ENCODE measurements around the gene PRUNE2.

The PRUNE2 gene

DNA sequence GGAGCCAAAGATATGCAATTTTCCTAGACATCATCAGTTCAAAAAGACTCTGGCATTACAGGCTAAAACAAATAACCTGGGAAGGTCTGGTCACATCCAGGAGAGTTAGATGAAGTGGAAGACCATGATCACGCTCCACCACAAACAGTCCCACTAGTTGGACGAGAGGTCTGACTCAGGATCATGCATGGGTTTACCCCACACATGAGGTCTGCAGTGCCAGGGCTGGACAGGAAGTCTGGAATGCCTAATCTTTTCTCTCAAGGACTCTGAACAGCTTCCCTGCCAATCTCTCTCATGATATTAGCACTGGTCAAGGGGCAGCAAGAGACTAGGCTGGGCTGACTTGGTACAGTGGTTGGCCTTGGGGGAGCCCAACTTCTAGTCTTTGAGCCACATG lies 7.1 kb downstream of the PRUNE2 start:
- no peak for DNase-seq (ENCODE audit: low spot score)

DNA sequence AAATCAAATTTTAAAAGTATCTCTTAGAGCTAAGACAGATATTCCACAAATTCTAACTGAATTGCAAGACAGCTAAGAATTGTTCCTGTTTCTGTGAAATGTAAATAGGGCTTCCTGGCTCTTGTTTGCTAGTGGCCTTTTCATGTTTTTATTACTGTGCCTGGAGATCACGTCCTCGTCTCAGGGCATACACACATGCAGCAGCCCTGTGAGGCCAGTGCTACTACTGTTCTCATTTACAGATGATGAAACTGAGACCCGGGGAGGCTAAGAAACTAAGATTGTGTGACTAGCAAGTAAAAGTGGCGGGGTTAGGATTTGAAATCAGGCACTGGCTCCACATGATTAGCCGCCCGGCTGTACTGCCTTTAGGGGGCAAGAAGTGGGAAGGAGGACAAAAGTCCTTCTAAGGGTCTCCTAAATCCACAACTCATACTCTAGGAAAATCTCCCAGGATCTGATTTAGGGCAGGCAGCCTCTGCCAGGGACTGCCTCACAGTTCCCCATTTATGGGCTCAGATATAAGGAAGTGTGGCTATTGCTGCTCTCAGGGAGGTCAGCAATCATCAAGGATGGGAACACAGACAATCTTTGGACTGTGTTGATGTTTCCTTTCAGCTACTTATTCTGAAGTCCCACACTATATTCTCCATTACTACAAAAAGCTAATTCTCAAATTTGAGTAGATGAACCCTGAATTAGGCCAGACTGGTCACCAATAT lies 7.9 kb downstream of the PRUNE2 start:
- no peak for DNase-seq (ENCODE audit: low spot score)

DNA sequence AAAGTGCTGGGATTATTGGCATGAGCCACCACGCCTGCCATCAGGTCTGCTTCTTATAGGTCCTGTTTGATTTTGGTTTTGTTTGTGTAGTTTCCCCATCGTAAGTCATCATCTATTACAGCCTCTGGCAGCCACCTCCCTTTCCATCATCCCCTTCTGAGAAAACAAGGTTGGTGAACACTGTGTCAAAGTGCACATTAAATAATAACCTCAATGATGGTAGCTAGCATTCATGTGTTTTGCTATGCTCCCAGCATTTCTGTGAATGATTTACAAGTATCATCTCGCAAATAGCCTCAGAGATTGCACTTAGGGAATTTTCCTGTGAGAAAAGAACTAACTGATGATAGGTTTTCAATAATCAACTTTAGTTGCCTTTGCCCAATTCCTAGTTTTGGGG lies 9.9 kb downstream of the PRUNE2 start:
- no peak for DNase-seq (ENCODE audit: low spot score)

DNA sequence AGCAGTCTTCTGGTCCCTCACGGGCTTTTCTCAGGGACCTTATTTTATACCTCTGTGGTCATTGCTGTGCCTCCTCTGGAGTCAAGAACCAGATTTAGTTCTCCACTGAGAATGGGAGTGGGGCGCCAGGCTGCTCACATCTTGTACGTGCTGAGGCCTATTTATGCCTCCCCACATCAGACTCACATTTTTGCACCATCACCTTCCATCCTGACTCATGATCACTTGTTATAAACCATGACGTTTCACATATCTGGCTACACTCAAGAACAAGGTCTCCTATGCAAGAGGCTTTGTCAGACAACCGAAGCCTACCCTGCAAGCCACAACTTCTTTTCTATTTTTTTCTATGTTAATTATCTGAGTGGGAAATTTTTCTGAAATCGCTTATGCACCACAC lies 10.7 kb downstream of the PRUNE2 start:
- DNase-seq (ENCODE audit: low spot score): no peak

DNA sequence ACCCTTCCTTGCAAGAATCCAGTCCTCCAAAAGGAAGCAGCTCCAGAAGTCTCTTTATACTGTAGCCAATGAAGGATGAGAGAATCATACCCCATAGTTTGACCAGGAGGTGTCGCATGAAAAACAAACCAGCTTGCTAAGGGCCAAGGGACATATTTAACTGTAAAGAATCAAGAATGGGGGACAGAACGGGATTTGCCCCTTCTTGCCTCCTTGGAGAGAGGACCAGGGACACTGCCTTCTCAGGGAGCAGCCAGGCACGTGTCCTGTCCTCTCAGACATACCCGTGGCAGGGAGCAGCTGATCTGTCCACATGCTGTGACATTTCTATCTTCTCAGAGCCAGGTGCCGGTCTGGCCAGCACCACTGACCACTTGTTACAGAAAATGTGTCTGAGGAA lies 11.7 kb downstream of the PRUNE2 start:
- peak; percentile 44 for DNase-seq (ENCODE audit: low spot score)

DNA sequence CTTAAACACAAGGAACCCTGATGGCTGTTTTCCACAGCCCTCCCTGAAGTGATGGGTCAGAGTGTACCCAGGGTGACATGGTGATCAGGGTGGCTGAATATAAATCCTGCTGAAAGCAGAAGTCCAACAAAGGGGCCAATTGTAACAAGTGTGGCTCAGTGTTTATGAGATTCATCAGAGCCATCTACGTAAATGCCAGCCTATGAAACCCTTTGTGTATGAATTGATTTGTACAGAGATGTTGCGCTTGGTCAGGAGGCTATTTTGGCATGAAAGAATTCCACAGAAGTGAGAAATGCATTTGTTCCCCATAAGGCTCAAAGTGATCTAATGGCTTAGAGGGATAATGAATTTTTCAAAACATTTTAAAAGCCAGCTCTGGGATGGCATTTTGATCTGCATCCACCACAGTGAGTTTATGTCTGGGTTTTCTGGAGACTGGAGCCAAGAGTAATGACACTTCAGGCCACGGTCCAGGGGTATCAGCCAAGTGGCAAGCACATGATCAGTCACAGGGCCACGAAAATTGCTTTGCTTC lies 12.4 kb downstream of the PRUNE2 start:
- peak; percentile 42 for DNase-seq (ENCODE audit: low spot score)

DNA sequence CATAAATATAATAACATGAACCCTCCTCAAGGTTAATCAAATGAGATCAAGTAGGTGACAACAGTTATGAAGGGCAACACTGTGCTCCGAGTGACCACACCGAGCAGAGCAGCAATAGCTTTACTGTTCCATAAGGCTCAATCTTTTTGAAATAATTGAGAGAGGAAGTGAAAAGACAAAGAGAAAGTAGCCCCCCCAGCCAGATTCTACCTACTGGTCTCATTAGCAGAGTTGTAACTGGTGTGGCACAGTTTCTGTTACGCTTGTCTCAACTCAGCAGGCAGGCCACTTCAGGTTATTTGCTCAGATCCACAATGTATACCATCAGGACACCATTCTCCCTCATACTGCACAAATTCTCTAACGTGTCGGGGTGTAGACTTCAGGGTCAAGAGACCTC lies 14.0 kb downstream of the PRUNE2 start:
- no peak for DNase-seq (ENCODE audit: low spot score)

DNA sequence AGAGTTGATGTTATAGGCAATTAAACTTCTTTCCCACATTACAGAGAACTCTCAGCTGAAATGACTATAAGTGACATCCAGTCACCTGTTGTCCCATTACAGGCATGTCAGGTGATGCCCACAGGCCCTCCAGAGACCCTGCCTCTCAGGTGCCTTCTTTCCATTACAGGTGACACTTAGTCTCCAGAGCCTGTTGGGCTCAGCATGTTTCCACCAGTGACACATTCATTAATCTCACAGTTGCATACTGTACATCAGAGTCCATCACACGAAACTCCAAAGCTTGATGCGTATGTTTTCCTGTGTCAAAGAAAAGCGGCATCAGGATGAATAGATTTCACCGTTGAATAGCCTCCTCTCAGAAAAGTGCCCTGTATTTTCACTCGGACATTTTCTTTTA lies 14.6 kb downstream of the PRUNE2 start:
- no peak for DNase-seq (ENCODE audit: low spot score)

DNA sequence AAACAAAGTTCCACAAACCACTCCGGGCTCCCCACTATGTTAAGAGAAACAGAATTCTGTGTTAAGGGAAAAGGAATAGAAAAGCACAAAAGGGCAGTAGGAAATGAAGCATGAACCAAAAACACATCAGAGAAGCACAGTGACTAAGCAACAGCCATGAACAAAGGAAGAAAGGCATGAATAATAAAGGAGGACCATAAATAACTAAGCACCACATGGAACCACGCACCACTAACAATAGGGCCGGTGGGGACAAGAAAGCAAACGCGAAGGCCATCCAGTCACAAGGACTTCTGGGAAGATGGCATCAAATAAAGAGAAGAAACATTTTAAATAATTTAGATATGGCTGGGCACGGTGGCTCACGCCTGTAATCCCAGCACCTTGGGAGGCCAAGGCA lies 18.0 kb downstream of the PRUNE2 start:
- no peak for DNase-seq (ENCODE audit: low spot score)

DNA sequence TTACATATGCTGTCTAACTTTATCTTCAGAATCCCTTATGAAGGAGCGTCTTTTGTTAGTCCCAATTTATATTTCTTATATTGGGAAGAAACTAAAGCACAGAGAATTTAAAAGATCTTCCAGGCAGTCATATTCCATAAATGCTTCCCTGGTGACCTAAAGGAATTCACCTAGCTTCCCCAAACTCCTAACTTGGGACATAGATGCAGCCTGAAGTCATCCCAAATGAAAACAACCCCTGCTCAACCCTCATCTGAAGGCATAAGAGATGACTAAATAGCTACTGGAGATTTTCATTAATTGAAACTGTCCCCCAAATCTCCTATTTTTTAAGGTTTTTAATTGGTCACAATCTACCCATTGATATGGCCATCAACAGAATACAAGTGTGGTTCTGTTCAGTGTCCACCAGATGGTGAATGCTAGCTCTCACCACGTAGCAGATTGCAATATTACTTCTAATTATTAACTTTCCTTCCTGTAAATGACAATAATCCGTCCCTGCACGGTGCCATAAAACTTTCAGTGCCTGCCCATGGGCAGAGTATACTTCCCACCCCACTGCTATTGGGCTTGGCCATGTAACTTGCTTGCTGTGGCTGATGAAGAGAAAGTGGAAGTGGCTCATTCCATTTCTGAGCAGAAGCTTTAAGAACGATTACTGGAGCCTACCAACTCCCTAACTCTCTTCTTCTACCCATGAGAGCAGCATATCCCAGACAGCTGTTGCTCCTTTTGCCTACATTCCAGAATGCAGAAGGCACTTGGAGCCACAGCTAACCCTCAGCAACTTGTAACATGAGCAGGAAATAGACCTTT lies 18.7 kb downstream of the PRUNE2 start:
- DNase-seq (ENCODE audit: low spot score): no peak

DNA sequence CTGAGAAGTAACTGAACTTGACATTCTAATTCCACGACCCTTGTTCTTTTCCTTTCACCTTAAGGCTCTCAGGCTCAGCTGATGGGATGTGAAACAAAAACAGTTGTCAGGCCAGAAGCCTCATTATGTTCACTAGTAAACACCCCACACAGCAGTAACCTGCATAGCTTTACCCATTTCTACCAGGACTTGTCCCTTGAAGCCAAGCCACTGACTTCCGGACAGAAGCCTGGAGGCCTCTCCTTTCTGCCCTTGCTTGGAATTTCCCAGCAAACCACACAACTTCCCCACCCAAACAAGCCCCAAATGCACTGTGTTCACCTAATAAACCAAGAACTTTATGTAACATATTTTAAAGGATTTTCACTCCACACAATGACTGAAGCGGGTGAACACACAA lies 19.6 kb downstream of the PRUNE2 start:
- DNase-seq (ENCODE audit: low spot score): no peak

DNA sequence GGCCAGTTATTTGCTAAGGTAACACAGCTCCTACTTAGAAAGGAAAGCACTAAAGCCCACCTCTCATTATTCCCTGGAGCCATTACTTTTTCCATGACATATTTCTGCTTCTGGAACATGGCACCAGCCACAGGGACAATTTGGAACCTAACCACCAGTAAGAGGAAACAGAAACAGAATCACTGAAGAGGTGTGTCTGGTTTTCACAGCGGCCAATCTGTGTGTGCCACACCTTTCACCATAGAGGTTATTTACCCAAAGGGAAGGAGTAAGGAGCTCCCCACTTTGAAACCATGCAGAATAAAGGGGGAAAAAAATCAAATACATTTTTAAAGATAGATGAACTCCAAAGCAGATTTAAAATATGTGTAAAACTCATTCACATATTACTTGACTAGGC lies 21.1 kb downstream of the PRUNE2 start:
- no peak for DNase-seq (ENCODE audit: low spot score)

DNA sequence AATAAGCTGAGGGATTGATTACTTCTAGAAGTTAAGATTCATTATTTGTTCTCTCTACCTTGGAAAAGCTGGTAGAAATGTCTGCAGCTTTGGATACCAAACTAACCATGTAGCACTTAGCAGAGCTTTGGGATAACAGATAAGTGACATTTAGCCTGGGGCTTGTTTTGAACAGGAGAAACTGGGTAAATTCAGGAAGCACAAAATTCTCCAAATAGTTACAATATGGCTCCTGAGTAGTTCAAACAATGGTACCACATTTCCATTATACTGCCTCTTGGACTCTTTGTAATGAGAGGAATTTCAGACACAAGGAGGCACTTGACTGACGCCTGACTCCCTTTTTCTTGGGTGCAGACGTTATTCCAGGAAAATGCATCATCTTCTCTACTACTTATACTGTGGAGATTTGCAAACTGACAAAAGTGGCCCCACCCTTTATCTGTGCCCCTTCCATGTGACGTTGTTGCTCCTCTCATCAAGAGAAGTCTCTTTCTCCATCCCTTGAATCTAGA lies 22.5 kb downstream of the PRUNE2 start:
- DNase-seq (ENCODE audit: low spot score): no peak

DNA sequence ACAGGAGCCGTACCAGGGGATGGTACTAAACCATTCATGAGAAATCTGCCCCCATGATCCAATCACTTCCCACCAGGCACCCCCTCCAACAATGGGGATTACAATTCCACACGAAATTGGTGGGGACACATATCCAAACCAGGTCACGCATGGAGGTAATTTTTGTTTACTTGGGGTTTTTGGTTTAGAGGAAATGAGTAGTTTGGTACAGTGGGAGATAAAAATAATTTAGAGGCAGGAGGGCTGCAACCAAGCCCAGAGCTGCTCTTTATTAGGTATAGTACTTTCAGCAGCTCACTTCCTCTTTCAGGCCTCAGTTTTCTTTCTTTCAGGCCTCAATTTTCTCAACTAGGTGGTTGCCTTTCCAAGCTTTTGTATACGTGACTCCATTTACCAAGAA lies 23.2 kb downstream of the PRUNE2 start:
- DNase-seq (ENCODE audit: low spot score): no peak

DNA sequence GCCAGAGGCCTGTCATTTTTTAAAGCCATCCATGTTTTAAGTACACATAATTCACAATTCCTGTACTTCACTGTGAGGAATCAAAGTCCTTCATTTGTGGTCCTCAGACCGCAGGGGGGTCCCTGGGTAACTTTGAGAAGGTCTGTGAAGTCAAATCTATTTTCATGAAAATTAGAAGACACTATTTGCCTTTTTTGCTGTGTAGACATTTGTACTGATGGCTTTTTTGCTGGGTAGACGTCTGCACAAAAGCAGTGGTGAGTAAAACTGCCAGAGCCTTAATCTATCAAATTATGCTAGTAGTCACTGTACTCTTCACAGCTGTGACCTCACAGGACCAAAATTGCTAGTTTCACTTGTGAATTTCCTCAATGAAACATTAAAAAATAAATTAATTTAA lies 25.7 kb downstream of the PRUNE2 start:
- DNase-seq (ENCODE audit: low spot score): no peak

DNA sequence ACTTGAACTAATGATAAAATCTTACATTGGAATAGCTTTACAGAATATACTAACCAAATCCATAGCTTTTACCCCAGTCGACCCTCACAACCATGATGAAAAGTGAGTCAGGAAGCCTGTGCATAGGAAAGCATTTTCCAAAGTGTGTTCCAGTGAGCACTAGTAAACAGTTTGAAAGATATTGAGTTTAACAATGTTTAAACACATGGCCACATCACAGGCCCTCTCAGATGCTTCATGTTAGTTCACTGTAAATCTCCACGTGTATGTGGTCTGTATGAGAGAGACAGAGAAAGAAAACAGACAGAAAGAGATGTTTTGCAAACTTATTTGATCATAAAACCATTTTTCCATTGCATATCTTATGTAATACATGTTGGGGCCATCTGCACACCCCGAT lies 27.0 kb downstream of the PRUNE2 start:
- DNase-seq (ENCODE audit: low spot score): no peak

DNA sequence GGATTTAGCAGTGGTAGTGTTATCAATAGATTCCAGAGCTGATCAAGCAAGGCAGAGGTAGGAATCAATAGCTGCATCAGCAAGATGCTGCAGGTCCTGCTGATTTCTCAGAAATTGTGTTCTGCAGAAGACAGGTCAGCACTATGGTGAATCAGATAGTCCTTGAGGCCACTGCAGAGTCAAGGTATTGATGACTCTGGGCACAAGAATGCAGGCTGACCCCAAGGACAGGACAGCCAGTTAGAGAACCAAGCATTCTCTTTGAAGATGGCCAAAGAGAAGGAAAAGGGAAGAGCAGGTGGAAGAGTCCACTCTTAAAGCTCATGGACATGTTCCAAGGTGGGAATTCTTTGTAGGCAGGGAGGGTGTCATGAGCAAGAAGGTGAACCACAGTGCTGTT lies 28.0 kb downstream of the PRUNE2 start:
- no peak for DNase-seq (ENCODE audit: low spot score)

DNA sequence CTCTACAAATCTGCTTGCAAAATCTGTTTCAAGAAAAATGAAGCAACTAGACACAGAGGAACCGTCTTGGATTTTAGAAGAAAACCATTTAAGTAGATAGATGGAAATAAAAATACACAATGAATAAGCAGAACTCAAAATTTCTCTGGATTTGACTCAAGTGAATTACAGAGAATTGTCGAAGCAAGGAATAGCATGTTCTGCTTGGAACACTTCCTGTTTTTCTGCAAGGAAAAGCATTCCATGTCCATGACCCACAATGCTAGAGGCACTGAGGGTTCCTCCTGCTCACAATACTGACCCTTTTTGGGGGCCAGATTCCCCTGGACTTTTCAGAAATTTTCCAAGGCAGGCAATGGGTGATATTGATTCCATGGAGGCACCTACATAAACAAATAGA lies 29.8 kb downstream of the PRUNE2 start:
- DNase-seq (ENCODE audit: low spot score): no peak

DNA sequence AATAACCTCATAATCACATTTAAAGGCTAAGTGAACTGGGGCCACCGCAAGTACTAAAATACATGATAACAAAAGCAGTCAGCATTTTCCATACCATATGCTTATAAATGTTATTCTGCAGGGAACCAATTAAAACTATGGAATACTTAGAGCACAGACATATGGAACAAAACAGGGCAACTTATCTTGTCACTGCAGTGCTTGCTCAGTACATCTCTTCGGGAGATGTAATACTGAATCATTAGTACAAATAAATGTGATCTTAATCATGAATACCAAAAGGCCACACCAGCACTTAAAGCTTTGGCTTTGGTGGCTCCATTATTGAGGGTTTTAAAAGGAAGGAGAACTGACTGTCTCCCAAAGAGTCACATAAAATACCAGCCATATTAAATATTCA lies 32.1 kb downstream of the PRUNE2 start:
- no peak for DNase-seq (ENCODE audit: low spot score)

DNA sequence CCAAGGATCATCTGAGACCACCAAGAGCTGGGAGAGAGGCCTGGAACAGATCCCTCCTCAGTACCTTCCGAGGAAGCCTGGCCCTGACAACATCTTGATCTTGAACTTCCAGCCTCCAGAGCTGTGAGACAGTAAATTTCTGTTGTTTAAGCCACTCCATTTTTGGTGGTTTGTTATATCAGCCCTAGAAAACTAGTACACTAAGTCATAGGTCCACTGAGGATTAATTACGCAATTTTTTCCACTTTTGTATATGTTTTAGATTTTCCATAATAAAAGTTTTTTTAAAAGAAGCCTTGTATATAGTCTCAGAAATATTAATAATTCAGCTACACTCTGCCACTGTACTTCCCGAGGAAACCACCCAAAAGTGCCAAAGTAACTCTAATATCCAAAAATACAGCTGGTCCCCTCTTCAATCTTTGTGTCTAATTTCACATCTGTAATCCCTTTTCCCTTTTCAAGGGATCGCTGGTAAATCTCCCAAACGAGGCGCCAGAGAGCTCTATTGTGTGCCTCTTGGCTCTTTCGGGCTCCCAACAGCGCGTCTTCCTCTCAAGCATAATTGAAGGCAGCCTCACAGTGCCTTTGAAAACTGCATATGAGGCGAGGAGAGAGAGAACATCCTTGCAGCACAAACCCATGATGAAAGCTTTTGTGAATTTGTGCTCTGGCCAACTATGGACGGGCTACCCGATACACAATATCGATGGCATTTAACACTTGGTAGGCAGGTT lies 32.7 kb downstream of the PRUNE2 start:
- peak; percentile 51 for DNase-seq (ENCODE audit: low spot score)

DNA sequence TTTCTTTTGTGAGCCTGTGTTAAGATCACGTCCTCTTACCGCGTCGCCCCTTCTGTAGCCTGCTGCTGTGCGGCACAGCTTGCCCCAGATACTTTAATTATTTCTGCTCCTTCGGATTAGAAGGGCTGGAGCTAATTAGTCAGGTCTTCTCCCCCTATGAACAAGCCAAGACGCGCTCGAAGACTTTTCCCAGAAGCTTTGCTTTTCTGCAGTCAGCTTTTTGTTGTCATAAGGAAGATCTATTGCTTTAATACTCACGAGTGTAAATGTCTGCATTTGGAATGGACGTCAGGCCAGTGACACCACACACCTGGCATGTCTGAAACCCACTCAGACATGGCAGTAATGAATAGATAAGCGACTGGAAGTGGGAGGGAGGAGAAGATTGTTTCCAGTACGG lies 37.0 kb downstream of the PRUNE2 start:
- peak; percentile 13 for DNase-seq (ENCODE audit: low spot score)

DNA sequence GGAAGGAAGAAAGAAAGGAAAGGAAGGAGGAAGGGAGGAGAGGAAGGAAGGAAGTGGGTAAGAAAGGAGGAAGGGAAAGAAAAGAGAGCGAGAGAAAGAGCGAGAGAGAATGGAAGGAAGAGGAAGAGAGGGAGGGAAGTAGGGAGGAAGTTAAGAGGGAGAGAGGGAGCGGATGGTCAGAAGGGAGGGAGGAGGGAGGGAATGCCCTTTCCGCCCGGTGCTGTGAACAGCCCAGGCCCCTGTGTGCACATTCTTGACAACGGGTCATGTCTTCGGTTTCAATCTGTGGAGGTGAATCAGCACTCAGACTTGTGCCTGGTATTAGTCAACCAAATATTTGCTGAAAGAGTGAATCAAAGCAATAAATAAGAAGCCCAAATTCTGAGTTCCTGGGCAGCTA lies 39.2 kb downstream of the PRUNE2 start:
- DNase-seq (ENCODE audit: low spot score): no peak

DNA sequence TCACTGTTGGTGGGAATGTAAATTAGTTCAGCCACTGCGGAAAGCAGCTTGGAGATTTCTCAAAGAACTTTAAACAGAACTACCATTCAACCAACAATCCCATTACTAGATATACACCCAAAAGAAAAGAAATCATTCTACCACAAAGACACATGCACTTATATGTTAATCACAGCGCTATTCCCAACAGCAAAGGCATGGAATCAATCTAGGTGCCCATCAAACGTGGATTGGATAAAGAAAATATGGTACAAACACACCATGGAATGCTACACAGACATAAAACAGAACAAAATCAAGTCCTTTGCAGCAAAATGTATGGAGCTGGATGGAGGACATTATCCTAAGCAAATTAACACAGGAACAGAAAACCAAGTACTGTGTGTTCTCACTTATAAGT lies 42.1 kb downstream of the PRUNE2 start:
- DNase-seq (ENCODE audit: low spot score): no peak

Measured in cerebellar cortex (tissue), 1 donor.